GM19035 (cell line): ENCODE results near the gene CNIH3.
"Not testable (repeated sequence)": the region's sequence is repeated elsewhere in the genome, so short reads cannot be mapped to it uniquely, and the experiment has no call there.

Source experiments
- ATAC-seq: cut with Tn5 transposase; IDR thresholded peaks from one replicate; pipeline ENCODE4 v1.9.1; 2021; ENCODE audit not compliant: unreplicated experiment

The CNIH3 gene

DNA sequence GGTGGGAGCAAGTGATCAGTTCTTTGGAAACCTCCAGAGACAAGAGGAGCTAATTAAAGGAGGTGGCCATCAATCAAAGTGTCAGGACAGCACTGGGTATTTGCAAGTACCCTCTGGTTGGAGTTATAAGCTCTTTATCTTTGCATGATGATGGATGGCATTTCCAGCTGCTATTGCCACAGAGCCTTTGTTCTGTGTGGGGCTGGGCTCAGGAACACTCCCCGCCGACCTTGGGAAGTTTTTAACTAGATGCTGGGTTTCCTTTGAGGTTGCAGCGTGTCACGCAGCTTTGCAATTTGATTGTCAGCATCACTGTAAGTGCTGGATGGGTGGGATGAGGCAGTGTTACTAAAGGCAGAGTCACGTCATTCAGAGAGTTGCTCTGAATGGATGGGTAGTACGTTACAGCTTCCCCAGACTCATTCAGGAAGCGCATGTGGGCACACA is 68.9 kb downstream of the CNIH3 start:
- ATAC-seq: no peak

DNA sequence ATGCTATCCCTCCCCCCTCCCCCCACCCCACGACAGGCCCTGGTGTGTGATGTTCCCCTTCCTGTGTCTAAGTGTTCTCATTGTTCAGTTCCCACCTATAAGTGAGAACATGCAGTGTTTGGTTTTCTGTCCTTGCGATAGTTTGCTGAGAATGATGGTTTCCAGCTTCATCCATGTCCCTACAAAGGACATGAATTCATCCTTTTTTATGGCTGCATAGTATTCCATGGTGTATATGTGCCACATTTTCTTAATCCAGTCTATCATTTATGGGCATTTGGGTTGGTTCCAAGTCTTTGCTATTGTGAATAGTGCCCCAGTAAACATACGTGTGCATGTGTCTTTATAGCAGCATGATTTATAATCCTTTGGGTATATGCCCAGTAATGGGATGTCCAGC is 70.0 kb downstream of the CNIH3 start:
- ATAC-seq: not testable (repeated sequence)

DNA sequence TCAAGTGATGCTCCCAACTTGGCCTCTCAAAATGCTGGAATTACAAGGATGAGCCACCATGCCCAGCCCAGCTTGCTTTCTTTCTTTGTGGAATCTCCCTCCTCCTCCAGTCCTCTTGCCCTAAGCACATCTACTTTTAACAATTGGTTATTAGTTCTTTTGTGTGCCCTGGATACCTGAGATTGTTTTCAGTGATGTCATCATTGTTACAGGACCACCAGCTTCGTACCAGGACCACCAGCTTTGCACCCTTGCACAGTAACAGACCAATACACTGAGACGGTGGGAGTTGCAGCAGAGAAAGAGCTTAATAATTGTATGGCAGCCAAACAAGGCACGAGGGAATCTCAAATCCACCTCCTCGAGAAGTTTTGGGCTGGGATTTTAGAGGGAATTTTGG is 71.3 kb downstream of the CNIH3 start:
- ATAC-seq: no peak

- no peak for ATAC-seq
These were observed 73.3 kb downstream of the CNIH3 start for GRCh38 chr1:224689374-224689773.

- ATAC-seq: no peak
These were observed 74.5 kb downstream of the CNIH3 start for GRCh38 chr1:224690576-224690975.

DNA sequence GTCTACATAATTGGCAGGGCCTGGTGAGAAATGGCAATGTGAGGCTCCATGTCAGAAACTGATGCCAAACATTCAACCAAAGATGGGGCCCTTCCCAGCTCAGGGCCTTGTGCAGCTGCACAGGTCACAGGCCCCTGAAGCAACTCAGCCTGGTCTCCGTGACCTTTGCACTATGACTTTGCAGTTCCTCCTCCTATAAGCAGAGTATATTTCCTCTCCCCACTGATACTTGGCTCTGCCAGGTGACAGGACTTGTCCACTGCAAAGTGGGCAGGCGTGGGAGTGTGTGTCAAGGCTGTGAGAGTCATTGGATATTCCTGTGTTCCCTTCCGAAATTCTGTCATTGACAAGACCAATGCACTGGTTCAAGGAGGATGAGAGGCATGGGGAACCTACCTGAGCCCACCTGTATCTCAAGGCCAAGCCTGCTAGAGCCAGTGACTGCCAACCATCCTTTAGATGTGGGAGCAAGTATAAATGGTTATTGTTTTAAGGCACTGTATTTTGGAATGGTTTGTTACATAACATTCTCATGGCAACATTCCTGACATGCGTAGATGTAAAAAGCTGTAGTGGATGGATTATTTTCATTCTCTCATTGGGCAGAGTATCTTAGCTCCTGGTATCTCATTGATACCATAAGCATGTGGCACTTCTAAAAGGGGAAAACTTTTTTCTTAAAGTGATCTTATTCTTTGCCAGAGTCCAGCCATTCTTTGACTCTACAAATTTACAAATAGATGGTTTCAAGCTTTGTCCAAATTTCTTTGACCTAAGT is 75.2 kb downstream of the CNIH3 start:
- no peak for ATAC-seq

- ATAC-seq: no peak
These were observed 78.9 kb downstream of the CNIH3 start for GRCh38 chr1:224694969-224695368.

- ATAC-seq: no peak
These were observed 79.9 kb downstream of the CNIH3 start for GRCh38 chr1:224696021-224696420.

DNA sequence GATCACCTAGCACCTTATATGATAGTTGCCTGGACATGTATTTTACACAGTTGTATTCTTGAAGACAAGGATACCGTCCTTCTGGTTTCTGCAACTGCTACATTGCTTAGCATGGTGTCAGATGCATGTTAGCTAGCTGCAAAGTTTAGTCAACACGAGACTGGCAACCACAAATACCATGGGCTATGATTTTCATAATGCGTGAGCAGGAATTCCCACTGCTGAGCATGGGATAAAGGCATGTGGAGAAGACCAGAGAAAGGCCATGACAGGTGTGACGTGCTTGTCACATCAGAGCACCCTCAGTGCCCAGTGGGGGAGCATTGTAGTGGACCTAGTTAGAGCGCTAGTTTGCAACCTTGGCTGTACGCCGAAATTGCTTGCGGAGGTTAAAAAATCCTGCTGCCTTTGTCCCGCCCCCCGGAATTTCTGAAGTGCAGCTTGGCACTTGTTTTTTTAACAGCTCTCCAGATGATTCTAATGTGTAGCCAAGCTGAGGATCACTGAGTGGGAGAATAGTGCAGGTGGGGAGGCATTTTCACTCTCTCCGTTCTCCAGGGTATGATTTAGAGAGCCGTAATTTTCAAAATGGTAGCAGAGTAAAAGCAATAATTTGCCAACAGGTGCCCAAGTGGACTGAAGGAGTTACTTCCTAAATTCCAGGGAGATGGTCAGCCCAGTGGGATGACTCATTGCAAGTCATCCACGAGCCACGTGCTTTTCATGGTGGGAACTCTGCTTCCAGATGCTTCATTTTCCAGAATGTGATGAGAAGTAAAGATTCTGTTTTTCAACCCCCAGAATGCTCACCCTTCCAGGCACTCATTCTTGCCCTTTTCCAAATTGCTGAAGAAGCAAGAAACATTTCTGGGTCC is 81.0 kb downstream of the CNIH3 start:
- no peak for ATAC-seq

GRCh38 chr1:224698015-224698451 is 81.9 kb downstream of the CNIH3 start:
- no peak for ATAC-seq

GRCh38 chr1:224700918-224701531 is 84.9 kb downstream of the CNIH3 start:
- ATAC-seq: peak; percentile 79

- no peak for ATAC-seq
These were observed 87.6 kb downstream of the CNIH3 start for GRCh38 chr1:224703702-224704101.

GRCh38 chr1:224704107-224704735 is 88.1 kb downstream of the CNIH3 start:
- no peak for ATAC-seq

GRCh38 chr1:224705578-224705977 is 89.5 kb downstream of the CNIH3 start:
- ATAC-seq: no peak

- no peak for ATAC-seq
These were observed 92.0 kb downstream of the CNIH3 start for GRCh38 chr1:224707843-224708725.

DNA sequence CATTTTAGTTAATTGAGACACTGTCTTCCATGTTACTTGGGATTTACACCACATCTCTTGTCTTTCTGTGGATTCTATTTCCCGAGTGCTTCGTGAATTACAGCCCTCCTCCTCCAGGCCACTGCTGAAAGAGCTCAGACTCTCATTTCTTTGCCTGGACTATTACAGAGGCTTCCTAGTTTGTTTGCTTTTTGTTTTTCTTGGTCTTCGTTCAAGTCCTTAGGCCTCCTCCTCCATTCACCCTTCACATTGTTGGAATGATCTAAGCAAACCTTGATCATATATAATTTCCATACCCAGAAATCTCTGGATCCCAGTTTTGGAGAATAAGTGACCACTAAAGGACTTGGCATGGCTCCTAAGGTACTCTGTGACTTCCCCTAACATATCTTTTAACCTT is 94.1 kb downstream of the CNIH3 start:
- no peak for ATAC-seq

GRCh38 chr1:224711231-224711756 is 95.2 kb downstream of the CNIH3 start:
- ATAC-seq: not testable (repeated sequence)

DNA sequence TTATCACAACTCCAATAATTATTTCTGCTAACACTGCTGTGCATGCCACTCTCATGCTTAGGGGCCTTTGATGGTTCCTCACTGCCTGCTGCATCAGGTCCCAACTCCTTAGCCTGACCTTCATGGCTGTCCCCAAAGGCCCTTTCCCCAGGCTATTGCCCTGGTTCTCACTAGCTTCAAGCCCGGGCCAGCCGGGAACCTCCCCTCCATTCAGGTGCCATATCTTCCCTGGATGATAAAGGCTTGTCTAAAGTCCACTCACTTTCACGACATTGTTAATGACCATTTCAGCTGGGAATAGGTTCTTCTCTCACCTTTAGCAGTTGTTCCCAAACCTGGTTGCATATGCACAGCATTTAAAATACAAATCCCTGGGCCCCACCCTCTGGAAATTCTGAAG is 95.8 kb downstream of the CNIH3 start:
- ATAC-seq: no peak

DNA sequence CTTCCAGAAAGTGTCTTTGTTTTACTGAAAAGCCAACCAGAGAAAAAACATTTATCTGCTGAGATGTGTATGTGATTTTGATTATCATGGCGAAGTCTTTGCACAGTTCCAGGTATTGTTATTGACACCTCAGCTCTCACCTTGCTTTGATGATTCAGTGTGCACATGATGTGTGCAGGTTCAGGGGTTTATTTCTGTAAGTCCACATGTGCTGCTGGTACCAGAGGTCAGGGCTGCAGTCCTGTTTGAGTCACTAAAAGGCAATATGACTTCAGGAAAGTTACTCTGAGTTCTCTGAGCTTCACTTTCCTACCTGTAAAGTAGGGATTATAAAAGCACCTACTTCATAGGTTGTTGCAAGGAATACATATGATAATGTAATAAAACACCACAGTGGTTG is 97.1 kb downstream of the CNIH3 start:
- ATAC-seq: no peak

- no peak for ATAC-seq
These were observed 98.4 kb downstream of the CNIH3 start for GRCh38 chr1:224714553-224714952.
